Fibroblast of mammary gland (primary cell): Measurements from ENCODE around the gene CDKN2A.

Source experiments
- DNase-seq: peaks from one replicate; pipeline ENCODE4 v3.0.0-alpha.2; 2010; ENCODE audit warnings: low read depth
- H3K4me3 ChIP-seq: 2 replicates; pipeline ENCODE4 v1.5.1; 2011; ENCODE audit warnings: low read depth, mild to moderate bottlenecking, low read length, moderate library complexity; ENCODE audit not compliant: control insufficient read depth
- TF ChIP-seq, protein P1 (sequence below): conservative IDR thresholded peaks from 2 replicates; pipeline ENCODE4 v1.5.1; 2011; ENCODE audit warnings: low read depth, low read length, inconsistent platforms; ENCODE audit not compliant: control insufficient read depth, insufficient read depth

The CDKN2A gene

DNA sequence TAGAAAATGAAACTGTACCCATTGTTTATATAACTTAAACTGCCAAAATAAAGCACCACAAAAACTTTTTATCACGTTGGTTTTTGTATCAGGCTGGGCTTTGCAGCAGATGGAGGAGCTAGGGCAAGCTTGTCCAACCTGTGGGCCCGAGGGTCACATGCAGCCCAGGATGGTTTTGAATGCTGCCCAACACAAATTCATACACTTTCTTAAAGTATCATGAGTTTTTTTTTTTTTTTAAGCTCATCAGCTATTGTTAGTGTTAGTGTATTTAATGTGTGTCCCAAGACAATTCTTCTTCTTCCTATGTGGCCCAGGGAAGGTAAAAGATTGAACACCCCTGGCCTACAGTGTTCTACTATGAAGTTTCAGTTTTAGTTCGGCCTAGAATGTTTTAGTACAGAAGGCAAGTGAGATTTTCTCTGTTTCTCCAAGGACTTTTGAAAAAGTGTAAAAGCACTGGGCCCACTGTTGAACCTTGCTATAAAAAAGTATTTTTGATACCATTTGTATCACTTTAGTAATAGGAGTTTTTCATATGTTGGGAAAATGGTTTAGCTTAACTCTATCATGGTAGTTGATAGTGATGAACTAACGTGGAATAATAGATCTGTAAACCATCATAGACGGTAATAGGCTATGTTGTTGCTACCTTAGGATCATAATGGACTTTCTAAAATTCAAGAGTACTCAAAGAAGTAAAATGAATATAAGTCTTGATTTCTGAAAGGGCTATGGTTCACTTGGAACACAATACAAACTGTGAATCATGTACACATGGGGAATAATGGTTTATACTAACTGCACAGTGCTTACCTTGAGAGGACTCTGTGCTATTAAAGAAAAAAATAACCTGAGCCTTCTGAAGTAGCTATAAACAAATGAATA is 2.9 kb downstream of the CDKN2A start:
- DNase-seq: no peak
- H3K4me3 ChIP-seq: no peak overlapping the region
- TF ChIP-seq, protein P1, sequence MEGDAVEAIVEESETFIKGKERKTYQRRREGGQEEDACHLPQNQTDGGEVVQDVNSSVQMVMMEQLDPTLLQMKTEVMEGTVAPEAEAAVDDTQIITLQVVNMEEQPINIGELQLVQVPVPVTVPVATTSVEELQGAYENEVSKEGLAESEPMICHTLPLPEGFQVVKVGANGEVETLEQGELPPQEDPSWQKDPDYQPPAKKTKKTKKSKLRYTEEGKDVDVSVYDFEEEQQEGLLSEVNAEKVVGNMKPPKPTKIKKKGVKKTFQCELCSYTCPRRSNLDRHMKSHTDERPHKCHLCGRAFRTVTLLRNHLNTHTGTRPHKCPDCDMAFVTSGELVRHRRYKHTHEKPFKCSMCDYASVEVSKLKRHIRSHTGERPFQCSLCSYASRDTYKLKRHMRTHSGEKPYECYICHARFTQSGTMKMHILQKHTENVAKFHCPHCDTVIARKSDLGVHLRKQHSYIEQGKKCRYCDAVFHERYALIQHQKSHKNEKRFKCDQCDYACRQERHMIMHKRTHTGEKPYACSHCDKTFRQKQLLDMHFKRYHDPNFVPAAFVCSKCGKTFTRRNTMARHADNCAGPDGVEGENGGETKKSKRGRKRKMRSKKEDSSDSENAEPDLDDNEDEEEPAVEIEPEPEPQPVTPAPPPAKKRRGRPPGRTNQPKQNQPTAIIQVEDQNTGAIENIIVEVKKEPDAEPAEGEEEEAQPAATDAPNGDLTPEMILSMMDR: no peak

DNA sequence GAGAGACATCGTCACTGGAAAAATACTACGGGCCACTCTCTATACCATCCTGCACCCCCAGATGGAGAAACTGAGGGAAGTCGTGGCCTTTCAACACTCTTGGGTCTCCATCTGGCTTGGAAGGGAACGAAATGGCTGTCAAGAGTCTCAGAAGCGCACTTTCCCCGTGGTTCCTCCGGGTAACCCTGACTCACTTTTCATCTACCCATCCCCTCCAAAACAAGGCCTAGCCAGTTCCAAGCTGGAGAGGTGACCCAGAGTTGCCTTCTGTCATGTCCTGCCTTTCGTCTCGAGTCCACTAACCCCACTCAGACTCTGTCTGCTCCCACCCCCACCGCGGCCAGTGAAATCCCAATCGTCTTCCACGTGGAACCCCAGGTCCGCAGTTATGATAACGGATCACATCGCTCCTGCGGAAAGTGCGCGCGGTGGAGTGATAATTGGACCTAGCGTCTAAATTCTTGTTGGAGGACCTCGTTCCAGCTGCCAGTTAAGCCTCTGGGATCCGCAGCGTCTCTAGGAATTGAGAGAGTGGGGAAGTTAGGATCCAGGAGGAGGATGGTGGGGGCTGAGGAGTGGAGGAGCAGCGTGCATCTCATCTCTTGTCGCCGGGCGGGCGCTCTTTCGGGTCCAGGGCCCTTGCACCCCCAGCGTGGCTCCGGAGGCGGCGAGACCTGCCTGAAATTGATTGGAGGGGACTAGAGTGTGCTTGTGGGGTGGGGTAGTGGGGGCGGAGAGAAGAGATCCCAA is 4.6 kb downstream of the CDKN2A start:
- TF ChIP-seq, protein P1: no peak
- DNase-seq: no peak
- no peak overlapping the region for H3K4me3 ChIP-seq

DNA sequence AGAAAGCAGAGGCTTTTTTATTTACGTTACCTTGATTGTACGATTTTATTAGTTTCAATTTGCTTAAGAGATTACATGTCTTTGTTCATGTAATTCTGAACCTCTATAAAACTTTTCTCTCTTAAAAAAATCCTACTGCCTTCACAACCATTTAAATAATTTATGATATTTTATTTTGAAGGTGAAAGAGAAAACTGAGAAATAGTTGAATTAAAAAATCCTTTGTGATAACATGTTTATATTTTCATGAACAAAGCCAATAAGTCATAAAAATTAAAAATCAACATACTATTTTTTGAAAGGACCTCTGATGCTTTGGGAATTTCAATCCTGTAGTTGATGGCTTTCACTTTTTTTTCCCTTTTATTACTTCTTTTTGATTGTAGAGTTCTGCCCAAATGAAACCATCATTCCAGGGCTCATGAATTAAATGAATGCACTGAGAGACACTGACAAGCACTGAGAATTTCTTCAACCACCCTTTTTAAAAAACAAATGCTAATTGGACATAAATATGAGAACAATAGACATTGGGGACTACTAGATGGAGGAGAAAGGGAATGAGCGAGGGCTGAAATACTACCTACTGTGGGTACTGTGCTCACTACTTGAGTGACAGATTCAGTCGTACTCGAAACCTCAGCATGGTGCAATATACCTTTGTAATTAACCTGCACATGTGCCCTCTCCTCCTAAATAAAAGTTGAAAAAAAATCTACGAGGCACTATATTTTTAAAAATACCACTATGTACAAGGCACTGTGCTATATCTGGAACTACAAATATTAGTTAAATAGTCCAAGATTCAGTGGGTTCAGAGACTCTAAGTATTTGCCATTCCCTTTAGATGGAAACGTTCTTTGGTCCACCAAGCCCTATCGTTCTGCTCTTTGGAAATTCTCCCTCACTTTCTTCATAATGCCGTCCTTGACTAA is 5.9 kb downstream of the CDKN2A start:
- DNase-seq: no peak
- no peak overlapping the region for H3K4me3 ChIP-seq
- TF ChIP-seq, protein P1: no peak

DNA sequence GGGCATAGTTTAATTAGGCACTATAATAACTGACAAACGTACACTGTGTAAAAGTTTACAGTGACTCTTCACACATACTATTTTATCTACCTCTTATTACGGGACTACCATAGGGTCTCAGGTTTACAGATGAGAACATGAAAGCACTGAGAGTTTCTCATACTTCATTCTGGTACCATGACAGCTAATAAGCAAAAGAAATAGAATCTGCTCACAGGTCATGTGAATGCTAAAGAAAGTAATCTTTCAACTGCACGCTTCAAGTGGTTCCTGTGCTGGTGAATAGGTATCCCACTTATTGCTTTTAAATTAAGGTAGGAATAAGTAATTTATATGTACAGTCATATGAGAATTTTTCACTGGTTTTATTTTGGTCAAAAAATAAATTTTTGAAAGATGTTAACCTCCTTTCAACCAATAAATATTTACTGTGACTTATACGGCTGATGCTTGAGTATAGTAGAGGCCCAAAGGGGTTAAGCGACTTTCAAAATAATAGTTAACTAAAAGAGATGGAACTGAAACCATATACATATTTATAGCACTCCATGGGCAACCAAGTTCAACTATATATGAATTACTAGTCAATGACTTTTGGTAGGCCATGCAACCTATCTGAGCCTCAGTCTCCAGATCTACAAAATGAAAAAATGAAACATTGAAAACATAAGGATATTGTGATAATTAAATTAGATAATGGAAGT is 8.1 kb downstream of the CDKN2A start:
- DNase-seq: no peak
- H3K4me3 ChIP-seq: no peak overlapping the region
- TF ChIP-seq, protein P1: no peak

DNA sequence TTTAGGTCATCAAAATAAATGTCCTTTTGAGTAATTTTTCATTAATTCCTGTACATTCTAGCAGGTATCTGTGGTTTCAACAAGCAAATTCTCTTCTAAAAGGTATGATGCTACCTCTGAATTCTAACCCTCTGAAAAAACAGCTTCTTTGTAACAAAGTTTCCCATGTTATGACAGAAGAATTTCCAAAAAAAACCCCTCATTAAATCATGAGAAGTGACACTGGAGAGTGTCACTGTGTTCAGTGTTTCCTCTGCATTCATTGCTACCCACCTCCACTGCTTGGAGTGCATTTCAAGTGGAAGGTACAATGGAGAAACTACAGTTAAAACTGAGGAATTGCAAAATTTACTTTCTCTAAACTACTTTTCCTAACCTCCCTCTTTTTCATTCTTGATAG is 10.1 kb downstream of the CDKN2A start:
- TF ChIP-seq, protein P1: no peak
- H3K4me3 ChIP-seq: no peak overlapping the region
- no peak for DNase-seq

DNA sequence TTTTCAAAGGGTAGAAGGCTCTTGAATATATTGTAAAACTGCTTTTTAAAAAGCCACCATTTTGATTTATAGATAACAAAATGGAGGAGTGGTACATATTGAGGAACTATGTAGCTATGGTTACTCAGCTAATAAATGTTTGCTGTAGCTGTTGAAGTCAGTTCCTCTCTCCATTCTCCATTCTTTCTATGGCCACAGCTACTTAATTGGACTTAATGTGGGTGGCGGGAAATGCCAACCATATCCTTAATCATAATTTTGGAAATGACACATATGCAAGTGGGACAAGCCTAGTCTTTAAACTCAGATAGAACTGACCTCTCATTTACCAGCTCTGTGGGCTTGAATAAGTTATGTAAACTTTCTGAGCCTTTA is 10.6 kb downstream of the CDKN2A start:
- no peak overlapping the region for H3K4me3 ChIP-seq
- TF ChIP-seq, protein P1: no peak
- DNase-seq: no peak
